Activated CD4-positive, alpha-beta T cell treated with anti-CD3 and anti-CD28 coated beads, Interleukin-10, Interleukin-2, amounts not matched to agents 100 ng/mL and 50 ng/mL, durations not matched to agents 16 hours and 8 hours (primary cell): ENCODE data around the gene KIAA0825.
A peak's percentile ranks its signal among the peaks of the same experiment; 100 is the strongest.

Experiments used
- DNase-seq: peaks from one replicate; pipeline ENCODE4 v3.0.0-alpha.2; 2020

KIAA0825 gene

DNA sequence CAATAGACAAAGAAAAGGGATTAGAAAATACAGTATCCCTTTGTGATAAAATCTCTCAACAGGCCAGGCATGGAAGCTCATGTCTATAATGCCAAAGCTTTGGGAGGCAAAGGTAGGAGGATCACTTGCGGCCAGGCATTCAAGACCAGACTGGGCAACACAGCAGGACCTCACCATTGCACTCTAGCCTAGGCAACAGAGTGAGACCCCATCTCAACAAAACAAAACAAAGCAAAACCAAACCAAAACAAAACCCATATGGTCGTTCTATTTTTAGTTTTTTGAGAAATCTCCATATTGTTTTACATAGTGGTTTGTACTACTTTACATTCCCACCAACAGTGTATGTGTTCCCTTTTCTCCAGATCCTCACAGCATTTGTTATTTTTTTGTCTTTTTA, 193.0 kb downstream of the KIAA0825 start:
- no peak for DNase-seq

DNA sequence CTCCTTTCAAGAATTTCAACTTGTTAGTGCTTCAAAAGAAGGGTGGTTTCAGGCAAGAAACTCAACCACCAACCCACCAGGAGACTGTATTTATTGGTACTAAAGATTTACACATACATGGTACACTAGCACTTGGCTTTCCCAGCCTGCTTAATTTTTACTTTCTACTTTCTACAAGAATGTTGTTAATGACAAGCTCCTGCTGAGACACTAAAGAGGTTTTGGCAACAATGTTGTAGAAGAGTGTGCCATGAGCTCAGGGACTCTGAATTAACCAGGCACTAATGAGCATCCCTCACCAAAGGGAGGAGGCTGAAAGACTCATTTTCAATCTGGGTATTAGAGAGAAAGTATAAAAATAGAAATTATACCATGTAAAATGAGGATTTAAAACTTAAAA, 195.0 kb downstream of the KIAA0825 start:
- DNase-seq, result no peak

DNA sequence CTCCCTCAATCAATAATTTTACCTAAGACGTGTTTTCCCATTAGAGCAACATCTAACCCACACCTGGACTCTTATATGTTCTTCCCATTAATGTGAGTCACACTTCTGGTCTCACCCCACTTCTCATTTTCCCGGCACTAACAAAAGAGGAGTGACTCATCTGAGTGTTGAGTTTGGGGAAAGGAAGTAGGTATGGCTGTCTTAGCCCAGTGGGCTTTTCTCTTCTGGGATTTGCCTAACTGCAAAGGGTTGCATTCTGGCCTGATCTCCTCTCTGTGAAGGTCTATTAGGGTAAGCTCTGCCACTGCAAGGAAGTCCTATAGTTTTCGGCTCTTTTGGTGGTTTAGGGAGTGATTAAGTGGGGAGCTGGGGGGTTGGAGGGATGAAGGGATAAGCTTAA, 195.6 kb downstream of the KIAA0825 start:
- DNase-seq, result peak; percentile 4

DNA sequence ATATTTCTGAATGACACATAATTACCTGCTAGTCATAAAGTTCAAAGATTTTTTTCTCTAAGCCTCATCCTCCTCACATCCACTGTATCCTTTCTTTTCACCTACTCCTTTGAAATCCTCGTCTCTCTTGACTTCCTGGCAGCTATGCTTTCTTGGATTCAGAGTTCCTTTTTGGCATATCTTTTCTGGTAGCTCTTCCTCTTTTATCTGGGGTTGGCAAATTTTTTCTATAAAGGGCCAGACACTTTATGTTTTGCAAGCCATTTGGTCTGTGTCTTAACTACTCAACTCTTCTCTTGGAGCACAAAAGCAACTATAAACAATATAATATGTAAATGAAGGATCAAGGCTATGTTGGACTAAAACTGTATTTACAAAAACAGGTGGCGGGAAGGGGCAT, 197.5 kb downstream of the KIAA0825 start:
- DNase-seq, result no peak

DNA sequence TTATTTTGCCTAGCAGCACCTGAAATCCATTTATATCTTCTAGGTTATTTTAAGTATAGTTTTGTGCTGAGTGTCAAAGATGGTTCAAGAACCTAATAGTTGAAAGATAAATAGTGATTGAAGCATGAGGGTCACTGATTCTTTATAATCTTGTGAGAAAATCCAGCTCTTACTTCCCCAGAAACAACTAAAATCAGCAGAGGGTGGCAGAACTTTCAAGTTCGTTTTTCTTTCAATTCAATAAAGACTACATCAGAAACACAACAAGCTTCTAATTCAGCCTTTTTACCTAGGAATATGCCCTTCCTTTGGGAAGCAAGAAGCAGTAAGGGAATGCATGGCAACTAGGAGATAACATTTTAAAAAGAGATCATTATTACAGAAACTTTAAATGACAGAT, 202.6 kb downstream of the KIAA0825 start:
- no peak for DNase-seq

DNA sequence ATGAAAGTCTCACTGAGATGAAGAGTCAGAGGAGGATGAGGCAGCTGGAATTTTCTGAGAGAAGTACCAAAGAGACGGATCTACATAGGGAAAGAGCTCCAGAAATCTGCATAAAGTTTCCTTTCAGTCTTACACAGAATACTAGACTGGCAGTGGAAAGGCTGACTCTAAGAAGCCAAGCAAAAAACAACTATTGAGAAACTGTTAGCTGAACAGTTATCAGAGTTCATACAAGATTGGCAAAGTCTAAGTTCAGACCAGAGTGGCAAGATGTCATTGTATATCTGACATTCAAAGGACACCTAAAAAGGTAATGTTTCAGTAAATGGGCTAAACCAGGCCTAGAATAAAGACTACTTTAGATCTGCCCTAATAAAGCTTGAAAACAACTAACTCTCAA, 209.0 kb downstream of the KIAA0825 start:
- no peak for DNase-seq

DNA sequence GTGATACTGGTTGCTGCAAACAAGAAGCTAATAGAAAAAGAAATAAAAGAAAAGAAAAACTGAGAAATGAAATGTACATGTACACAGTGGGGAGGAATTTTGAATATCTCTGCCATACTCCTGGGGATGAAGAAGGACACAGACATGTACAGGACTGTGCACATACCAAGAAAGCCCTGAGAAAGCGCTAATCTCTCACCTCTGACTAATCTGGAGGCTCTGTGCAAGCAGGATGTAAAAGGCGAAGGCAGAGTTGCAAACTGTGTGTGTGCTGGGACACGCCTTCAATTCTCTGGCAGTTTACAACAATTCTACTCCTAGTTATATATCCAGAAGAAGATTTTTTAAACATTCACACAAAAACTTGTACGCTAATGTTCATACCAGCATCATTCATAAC, 211.4 kb downstream of the KIAA0825 start:
- no peak for DNase-seq

DNA sequence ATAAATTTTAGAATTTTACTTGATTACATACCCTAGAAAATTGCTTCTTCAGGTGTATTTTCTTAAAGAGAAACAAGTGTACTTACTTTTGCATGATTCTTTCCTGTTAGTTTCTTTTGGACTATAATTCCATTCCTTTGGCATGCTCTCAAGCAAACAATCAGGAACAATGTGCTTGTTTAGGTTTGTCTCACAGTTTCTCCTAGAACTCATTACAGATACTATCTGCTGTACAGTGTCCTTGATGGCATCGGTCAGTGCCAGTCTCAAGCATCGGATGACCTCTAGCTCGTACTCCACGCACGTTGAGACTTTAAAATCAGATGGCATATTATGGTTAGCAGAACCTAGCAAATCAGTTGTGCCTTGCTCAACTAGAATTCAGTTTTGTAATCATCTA, 214.9 kb downstream of the KIAA0825 start:
- DNase-seq, result no peak

DNA sequence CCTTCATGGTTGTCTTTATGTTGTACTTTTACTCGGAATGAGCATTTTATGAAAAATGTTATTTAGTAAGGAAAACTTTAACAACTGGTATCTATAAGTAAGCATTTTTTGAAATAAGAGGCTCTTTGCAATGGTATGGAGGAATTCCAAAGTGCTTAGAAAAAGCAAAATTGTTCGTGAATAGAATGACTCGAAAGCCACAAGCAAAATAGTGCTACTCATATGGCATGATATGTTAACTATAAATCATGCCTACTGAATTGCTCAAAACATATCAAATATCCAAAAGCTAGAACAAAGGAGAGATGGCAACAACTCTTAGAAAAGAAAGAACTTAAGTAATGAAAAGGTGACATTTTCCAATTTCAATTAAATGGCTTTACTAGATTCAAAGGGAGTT, 216.3 kb downstream of the KIAA0825 start:
- no peak for DNase-seq

DNA sequence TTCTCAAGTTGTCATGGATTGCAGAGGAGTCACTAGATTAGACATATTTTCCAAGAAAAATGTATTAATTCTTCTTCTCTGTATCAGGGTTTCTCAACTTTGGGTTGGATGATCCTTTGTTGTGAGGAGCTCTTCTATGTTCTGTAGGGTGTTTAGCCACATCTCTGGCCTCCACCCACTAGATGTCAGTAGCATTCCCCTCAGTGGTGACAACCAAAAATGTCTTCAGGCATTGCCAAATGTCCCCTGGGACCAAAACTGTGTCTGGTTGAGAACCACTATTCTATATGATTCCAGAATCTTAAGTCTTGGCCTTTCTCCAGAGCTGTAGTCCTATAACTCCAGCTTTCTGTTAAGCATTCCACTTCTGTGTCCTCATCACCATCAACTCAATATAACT, 220.9 kb downstream of the KIAA0825 start:
- DNase-seq, result no peak

DNA sequence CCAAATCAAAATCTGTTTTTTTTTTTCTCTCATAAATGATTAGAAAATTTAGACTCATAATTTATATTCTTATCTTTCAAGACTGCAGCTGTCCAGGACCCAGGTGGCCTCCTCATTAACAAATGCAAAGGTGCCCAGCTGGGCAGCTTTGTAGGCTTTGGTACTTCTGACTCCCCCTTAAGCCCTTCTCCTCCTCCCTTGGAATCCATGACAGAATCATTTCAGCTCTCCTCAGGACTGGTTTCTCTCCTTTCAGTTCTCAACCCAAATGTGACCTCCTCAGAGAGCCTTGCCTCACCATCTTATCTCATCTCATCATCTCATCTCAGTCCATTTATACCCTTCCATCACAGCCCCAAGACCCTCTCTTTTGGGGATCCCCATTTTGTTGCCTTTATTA, 221.7 kb downstream of the KIAA0825 start:
- DNase-seq, result no peak

DNA sequence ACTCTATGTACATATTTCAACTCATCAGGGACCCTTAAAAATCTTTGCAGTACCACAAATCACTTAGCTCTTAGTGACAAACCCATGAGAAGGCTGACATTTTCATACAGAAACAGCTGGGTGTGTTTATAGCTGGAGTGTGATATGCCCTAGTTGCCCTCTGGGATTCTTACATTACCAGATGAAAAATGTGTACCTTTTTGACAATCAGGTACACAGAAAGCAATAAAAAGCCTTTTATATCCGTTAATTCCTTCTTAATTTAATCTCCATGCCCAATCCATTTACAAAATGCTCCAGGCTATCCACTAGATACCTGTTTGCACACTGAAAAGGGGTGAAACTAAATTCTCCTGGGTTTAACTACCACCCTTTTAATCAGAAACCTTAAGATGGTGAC, 222.9 kb downstream of the KIAA0825 start:
- DNase-seq, result no peak

DNA sequence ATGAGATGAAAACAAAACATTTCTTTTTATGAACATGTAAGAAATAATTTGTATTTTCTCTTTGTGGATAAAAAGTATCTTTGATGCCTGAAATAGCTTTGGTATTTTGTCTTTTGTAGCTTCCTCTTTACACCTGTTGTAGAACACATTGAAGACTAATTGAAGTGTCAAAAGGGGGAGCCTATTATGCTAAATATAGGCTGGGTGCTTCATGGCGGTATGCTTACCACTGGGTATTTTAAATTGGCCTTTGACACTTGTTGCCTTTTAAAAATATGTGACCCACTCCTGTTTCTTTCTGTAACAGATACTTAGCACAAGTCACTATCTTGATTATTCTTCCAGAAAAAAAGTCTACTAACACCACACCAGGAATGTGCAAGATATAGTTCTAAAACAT, 226.4 kb downstream of the KIAA0825 start:
- no peak for DNase-seq

DNA sequence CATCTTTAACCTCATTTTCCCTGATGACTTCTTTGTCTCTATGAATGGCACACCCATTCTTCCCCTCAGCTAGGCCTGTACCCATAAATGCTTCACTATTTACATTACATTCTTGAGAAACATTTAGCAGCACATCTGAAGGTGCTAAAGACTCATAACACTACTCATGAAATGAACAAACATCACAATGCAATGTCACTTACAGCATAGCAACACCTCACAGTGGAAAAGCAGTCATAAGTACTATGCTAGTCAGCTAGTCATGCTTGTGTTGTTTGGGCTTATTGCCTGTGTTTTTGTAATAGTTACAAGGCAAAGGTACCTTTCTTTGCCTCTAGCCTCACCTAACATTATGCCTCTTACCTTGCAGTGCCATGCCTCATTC, 228.9 kb downstream of the KIAA0825 start:
- DNase-seq, result peak; percentile 82

DNA sequence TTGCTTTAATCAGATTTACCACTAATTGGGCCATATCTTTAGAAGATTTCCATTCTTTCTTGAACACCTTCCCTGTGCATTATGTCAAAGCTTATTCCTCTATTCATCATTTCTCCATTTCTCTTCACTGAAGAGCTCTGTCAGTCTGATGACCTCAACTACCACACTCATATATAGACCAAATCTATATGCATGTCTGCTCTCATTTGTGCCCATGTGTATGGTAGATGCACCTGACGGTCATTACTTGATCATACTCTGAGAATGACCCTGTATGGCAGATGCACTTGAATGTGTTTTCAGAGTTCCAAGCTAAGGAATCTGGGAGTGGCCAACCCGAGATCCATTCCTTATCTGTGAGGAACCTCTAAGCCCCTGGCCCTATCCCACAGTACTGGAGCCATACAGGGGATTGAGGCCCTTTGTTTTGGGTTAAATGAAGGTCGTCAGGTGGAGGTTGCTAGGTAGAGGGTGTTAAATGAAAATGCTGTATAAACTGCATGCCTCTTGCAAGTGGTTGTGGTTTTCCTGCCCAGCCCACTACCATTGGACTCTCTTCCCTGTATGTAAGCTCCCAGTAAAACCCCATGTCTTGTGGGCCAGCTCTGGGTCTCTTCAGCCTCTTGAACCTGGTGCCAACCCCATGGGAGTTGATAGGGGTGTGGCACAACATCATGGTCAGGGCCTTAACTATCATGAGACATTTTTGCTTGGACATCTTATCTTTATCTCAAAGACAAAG, 229.5 kb downstream of the KIAA0825 start:
- DNase-seq, result peak; percentile 38

DNA sequence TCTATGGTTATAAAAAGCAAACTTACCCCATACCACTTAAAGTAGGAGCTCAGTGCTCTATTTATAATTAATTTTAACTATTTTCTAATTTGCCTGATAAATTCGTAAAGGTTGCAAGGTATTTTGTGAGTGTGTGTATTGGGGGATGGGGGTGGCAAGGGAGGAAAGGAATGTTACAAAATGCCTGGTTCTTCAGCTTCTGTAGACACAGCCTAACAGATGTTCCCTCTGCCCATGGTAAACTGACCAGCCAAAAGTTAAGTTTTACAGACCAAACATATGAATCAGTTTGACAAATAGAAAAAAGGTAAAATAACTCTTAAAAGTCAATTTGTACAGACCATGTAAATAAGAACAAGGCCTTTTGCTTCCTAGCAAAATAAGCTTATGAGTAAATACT, 232.6 kb downstream of the KIAA0825 start:
- DNase-seq, result no peak

DNA sequence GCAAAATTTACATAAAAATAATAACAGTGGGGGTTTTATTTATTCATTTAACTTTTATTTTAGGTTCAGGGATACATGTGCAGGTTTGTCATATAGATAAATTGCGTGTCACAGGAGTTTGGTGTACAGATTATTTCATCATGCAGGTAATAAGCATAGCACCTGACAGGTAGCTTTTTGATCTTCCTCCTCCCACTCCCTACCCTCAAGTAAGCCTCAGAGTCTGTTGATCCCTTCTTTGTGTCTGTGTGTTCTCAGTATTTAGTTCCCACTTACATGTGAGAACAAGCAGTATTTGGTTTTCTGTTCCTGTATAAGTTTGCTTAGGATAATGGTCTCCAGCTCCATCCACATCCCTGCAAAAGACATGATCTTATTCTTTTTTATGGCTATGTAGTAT, 240.3 kb downstream of the KIAA0825 start:
- DNase-seq, result no peak

DNA sequence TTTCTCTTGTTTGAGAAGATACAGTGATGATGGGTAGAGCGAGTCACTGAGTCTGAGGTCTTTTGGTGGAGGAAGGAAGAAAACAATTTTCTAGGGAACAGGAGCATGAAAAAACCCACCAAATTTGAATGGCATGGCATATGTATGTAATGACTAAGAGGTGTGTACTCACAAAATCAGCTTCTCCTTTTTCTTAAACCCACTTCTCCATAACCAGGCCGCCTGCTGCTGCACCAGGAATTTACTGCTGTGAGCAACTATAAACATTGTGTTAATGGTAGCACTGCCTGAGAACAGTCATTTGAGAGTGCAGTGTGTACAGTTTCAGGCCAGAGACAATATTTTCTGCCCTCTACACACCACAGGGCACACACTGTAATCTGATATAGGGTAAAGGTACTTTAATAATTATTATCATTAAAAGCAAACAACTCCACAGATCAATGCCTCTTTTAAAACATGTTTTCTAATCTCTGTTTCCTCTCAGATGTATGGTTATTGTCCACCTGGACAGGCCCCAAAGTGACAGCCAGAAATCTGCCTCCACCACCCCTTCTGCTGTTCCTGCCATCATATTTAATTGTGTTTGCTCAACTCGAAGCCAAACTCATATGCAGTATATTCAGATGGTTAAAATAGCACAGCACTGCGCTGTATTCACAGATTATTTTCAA, 241.6 kb downstream of the KIAA0825 start:
- DNase-seq, result no peak

DNA sequence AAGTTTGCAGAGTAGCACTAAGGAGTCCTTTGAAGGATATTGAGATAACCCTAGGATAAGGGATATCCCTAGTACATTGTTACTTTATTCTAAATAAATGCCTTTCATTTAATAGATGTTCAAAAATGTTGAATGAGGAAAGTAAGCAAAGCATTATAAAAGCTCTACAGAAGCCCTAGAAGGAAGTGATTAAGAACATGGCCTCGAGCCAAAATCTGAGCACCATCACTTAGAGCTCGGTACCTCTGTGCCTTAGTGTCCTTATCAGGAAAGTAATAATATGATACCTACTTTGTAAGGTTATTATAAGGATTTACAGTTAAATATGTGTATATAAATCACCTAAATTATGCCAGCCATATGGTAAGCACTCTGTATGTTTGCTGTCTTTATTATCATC, 242.6 kb downstream of the KIAA0825 start:
- DNase-seq, result no peak

DNA sequence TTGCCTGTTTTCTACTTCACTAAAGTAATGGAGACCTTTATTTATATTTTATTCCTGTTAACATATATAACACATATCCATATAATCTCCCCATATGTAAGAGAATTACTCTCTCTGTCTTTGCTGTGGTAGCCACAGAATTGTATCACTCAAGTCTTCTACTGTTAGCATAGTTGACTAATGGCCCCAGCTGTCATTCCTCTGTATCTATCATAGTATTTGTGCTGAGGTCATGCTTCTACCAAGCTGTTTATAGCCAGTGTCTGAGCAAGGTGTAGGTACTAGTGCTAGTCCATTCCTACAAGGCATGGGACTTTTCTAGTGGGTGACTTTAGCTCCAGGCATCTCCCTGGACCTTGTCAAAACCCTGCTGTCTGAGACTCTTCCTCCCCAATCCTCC, 244.1 kb downstream of the KIAA0825 start:
- DNase-seq, result no peak

DNA sequence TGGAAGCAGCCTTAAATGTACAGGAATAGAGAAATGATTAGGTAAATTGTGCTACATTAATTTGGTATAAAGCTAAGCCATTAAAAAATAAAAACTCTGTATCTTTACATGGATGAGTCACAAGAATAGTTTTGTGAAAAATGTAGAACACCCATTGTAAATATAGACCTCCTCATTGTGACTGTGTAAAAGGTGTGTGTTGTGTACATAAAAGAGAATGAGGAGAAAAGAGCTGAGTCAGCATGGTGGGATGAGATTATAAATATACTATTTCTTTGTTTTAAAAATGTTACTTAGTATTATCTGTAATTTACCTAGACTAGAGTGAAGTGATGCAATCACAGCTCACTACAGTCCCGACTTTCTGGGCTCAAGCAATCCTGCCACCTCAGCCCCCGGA, 250.5 kb downstream of the KIAA0825 start:
- no peak for DNase-seq

DNA sequence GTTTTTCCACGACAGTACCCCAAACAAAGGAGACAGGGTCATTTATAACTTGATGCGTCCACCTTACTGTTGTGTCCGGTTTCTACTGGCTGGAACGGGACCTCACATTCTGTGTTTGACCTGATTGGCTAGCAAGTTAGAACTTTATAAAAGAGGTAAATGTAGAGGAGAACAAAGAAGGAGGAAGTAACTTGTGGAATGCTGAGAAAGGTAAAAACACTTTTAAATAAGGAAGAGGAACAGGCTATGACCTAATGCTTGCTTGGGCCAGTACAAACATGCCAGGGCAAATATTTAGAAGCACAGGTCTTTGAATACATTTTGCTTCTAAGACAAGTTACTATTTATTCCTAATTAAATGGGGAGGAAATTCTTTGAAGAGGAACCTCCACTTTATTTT, 251.6 kb downstream of the KIAA0825 start:
- no peak for DNase-seq

DNA sequence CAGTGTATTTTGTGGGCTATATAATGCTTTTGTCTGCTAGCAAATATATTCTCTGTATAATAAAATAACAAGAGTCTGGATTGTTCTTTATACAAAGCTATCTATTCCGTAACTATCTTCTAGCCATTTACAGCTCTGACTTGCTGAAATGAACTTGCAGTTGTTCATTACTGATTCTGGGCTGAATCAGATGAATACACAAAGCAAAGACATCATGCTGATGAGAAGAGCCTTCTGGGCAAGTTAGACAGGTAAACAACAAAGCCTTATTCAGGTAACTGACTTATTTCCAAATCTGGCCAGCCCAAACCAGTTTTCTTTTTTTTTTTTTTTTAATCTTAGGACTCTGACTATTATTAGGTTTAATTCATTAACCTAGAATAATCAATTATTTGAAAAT, 255.5 kb downstream of the KIAA0825 start:
- no peak for DNase-seq

DNA sequence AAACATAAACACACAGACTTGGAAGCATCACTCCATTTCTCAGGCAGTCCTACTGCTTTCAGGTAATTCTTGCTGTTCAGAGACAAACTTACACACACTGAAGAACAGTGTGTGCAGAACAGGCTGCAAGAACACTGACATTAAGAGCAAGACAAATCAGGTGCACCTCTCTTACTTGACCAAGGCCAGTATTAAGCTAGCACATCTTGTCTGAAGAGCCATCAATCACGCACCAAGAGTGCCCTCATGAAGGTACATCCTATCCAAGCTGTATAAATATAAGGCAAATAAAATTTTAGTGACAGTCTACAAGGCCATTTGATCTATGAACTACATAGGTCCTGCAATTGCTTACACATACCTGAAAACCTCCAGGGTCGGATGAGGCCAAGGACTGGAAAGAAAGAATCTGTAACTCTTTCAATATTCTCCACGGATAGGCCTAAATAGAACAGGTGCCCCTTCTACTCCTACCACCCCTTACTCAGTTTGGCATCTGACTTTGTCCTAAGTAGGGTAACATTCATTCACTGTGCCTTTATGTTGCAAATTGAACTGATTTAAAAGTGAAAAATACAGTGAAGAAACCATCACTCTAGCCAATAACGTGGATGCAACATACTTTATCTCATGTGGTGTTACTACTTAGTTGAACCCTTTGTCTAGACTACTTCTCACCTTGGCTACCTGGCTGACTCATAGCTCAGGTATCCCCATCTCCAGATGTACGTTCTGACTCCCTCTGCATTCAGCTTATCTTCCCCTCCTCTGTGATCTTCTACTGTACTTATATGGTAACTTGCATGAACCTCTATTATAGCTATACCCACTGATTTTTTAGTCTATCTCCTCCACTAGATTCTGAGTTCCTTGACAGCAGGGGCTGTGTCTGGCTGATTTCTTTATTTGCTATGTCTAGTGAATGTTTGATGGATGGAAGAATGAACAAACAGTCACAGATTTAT, 256.3 kb downstream of the KIAA0825 start:
- no peak for DNase-seq
